Calu3 (cell line): ENCODE measurements around the gene YIPF2. TPM values are rescaled to one million over a fixed set of nuclear protein-coding genes. Genes with fewer than 3 reads are reported as not detected.

ENCODE experiments used
- BruUV-seq: library from RNA; stranded (reverse); fragments of 400-500 nt; replicated peaks from 2 replicates; lab custom pipeline; 2021; lab: Mats Ljungman, UMichigan
- CTCF ChIA-PET: fragments of 300-600 bp; sonication (Branson Sonifier 250); formaldehyde crosslinking; loops from one replicate; lab custom pipeline; 2022; ENCODE audit warnings: antibody characterized with exemption; lab: Charles Lee
- DNase-seq: peaks from one replicate; pipeline ENCODE4 v3.0.0; 2022
- H3K27ac Mint-ChIP-seq: one replicate; pipeline ENCODE4 v1.8.0; 2022; ENCODE audit warnings: mixed read lengths; ENCODE audit not compliant: unreplicated experiment
- H3K27me3 Mint-ChIP-seq: one replicate; pipeline ENCODE4 v1.8.0; 2022; ENCODE audit warnings: mixed read lengths; ENCODE audit not compliant: unreplicated experiment
- H3K36me3 Mint-ChIP-seq: one replicate; pipeline ENCODE4 v1.8.0; 2022; ENCODE audit warnings: mild to moderate bottlenecking, moderate library complexity, mixed read lengths; ENCODE audit not compliant: insufficient read depth, unreplicated experiment
- H3K4me1 Mint-ChIP-seq: one replicate; pipeline ENCODE4 v1.8.0; 2022; ENCODE audit warnings: mild to moderate bottlenecking, low read depth, mixed read lengths; ENCODE audit not compliant: unreplicated experiment
- H3K4me3 Mint-ChIP-seq: one replicate; pipeline ENCODE4 v1.8.0; 2022; ENCODE audit warnings: mild to moderate bottlenecking, low read depth, moderate library complexity, mixed read lengths; ENCODE audit not compliant: unreplicated experiment
- H3K9me3 Mint-ChIP-seq: one replicate; pipeline ENCODE4 v1.8.0; 2022; ENCODE audit warnings: low read depth, mixed read lengths; ENCODE audit not compliant: unreplicated experiment
- CTCF ChIP-seq: fragments of 200-600 bp; IDR thresholded peaks from one replicate; pipeline ENCODE4 v1.8.0; 2022; ENCODE audit warnings: antibody characterized with exemption; ENCODE audit not compliant: unreplicated experiment
- intact Hi-C: fragments of 100-400 bp; cut with micrococcal nuclease; formaldehyde crosslinking; loops from one replicate; pipeline ENCODE4 v1.10.0; 2022; ENCODE audit not compliant: unreplicated experiment
- total RNA-seq: library from RNA; stranded (reverse); gene quantifications from 2 replicates; pipeline ENCODE4 v1.2.3, GENCODE V29; 2022

Gene YIPF2
- total RNA-seq, 1 experiment from 2014 or later: 37.8 TPM

- H3K27ac Mint-ChIP-seq: no peak overlapping the region
Observed at GRCh38 chr19:10965398-10965797, 37.0 kb upstream of the YIPF2 start.

GRCh38 chr19:10964903-10965302 is 36.5 kb upstream of the YIPF2 start:
- TF ChIP-seq CTCF: no peak
- H3K4me1 Mint-ChIP-seq: peaks cover 5% of the 10 kb centered on the region
- intact Hi-C loops: no loop called here
- no peaks in the 10 kb centered on the region for H3K9me3 Mint-ChIP-seq
- no peak for DNase-seq
- H3K27ac Mint-ChIP-seq: no peak overlapping the region
- no peaks in the 10 kb centered on the region for H3K27me3 Mint-ChIP-seq
- CTCF ChIA-PET: interaction anchor here (0.5 to 1.0 kb wide), 2 partner anchors 10 to 16 kb away, joined by 7 to 8 read pairs; no protein-coding TSS in a partner anchor
- peaks cover 32% of the 10 kb centered on the region for H3K36me3 Mint-ChIP-seq
- no peak overlapping the region for H3K4me3 Mint-ChIP-seq
- BruUV-seq: no TSS peak

More at GRCh38 chr19:10965398-10965797, 37.0 kb upstream of the YIPF2 start:
- CTCF ChIA-PET: interaction anchor here (1.0 kb wide), 1 partner anchor 10 kb away, joined by 7 read pairs; no protein-coding TSS in a partner anchor
- peaks cover 27% of the 10 kb centered on the region for H3K36me3 Mint-ChIP-seq
- H3K4me1 Mint-ChIP-seq: peaks cover 5% of the 10 kb centered on the region
- TF ChIP-seq CTCF: no peak
- no peaks in the 10 kb centered on the region for H3K27me3 Mint-ChIP-seq
- H3K4me3 Mint-ChIP-seq: no peak overlapping the region
- intact Hi-C loops: no loop called here
- H3K9me3 Mint-ChIP-seq: no peaks in the 10 kb centered on the region
- no TSS peak for BruUV-seq
- DNase-seq: no peak

GRCh38 chr19:10963865-10964264 is 35.4 kb upstream of the YIPF2 start:
- CTCF ChIA-PET: interaction anchor here (0.6 to 0.7 kb wide), 3 partner anchors 8 to 54 kb away, joined by 3 to 5 read pairs (median 4); no protein-coding TSS in a partner anchor
- Mint-ChIP-seq H3K4me3 (no peak overlapping the region), H3K27me3 (no peaks in the 10 kb centered on the region), H3K4me1 (peaks cover 5% of the 10 kb centered on the region), H3K36me3 (peaks cover 33% of the 10 kb centered on the region), H3K27ac (no peak overlapping the region), H3K9me3 (no peaks in the 10 kb centered on the region)
- intact Hi-C loops: no loop called here
- DNase-seq: no peak
- no TSS peak for BruUV-seq
- TF ChIP-seq CTCF: no peak

- TF ChIP-seq CTCF: no peak
- H3K4me1 Mint-ChIP-seq: peaks cover 5% of the 10 kb centered on the region
- no peak for DNase-seq
- peaks cover 27% of the 10 kb centered on the region for H3K36me3 Mint-ChIP-seq
- no peak overlapping the region for H3K27ac Mint-ChIP-seq
- peak overlapping the region; percentile 80 for H3K4me3 Mint-ChIP-seq
- no peaks in the 10 kb centered on the region for H3K27me3 Mint-ChIP-seq
- CTCF ChIA-PET: interaction anchor here (0.7 kb wide), 2 partner anchors 14 to 55 kb away, joined by 3 to 4 read pairs; no protein-coding TSS in a partner anchor
- no peaks in the 10 kb centered on the region for H3K9me3 Mint-ChIP-seq
- BruUV-seq: no TSS peak
- intact Hi-C loops: no loop called here
Observed at GRCh38 chr19:10962863-10963262, 34.4 kb upstream of the YIPF2 start.
